Erythroblast (primary cell): ENCODE data around the gene ADGRG3.

Experiments
- GATA1 ChIP-seq: IDR thresholded peaks from 2 replicates; pipeline ENCODE4 v1.6.1; 2011; ENCODE audit warnings: low read depth, mild to moderate bottlenecking, control low read depth, low read length, moderate library complexity
- POLR2A ChIP-seq: IDR thresholded peaks from 2 replicates; pipeline ENCODE4 v1.6.1; 2011; ENCODE audit warnings: mild to moderate bottlenecking, low read length

- TF ChIP-seq POLR2A, result no peak
- no peak for TF ChIP-seq GATA1
Observed at GRCh38 chr16:57725976-57726375, 57.9 kb downstream of the ADGRG3 start.
